ENCODE results near the gene RPL37. TPM values are rescaled to one million over a fixed set of nuclear protein-coding genes. Genes with fewer than 3 reads are reported as not detected.

Gene RPL37
- total and polyA plus RNA-seq, 2 donors (not counting 1 experiment from before 2014, with no cell fraction given): 881 to 2,414 TPM

DNA sequence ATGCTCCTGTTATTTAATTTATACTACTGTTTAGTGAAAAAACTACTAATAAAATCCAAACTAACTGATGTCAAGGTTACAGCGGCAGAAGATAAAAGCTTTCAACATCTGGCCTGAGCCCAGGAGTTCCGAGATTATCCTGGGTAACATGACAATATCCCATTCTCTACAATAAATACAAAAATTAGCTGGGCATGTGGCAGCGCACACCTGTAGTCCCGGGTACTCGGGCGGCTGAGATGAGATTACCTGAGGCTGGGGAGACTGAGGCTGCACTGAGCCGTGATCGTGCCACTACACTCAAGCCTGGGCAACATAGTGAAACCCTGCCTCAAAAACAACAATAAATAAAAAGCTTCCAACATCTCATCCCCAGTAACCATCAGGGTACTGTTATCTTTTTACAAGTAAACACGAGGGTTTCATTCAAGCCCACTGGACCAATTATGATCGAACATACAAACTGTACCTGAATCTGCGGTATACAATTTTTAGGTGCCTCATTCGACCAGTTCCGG is 1.3 kb downstream of the RPL37 start:
- peaks cover 21% of the 10 kb centered on the region for H3K36me3 ChIP-seq (ENCODE audit: control insufficient read depth, insufficient read depth, low read length)
- no peak for DNase-seq (ENCODE audit: low read depth in 2 of 2)
- H3K79me2 ChIP-seq (ENCODE audit: control insufficient read depth, insufficient read depth, low read length): peaks cover 53% of the 10 kb centered on the region
- TF ChIP-seq EZH2 (IDR thresholded peaks at IDR 0.05; ENCODE audit: low read length, missing control alignments): no peak
- TF ChIP-seq, protein P1, sequence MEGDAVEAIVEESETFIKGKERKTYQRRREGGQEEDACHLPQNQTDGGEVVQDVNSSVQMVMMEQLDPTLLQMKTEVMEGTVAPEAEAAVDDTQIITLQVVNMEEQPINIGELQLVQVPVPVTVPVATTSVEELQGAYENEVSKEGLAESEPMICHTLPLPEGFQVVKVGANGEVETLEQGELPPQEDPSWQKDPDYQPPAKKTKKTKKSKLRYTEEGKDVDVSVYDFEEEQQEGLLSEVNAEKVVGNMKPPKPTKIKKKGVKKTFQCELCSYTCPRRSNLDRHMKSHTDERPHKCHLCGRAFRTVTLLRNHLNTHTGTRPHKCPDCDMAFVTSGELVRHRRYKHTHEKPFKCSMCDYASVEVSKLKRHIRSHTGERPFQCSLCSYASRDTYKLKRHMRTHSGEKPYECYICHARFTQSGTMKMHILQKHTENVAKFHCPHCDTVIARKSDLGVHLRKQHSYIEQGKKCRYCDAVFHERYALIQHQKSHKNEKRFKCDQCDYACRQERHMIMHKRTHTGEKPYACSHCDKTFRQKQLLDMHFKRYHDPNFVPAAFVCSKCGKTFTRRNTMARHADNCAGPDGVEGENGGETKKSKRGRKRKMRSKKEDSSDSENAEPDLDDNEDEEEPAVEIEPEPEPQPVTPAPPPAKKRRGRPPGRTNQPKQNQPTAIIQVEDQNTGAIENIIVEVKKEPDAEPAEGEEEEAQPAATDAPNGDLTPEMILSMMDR (conservative IDR thresholded peaks at IDR 0.05 in 1 of 2, IDR thresholded peaks at IDR 0.05 in 1 of 2; ENCODE audit: low read depth in 1 of 2, low read length in 2 of 2): no peak
- H3K9me3 ChIP-seq (ENCODE audit: control insufficient read depth, insufficient read depth, low read depth, low read length): no peaks in the 10 kb centered on the region
- no peak overlapping the region for H2AFZ ChIP-seq (ENCODE audit: low read length)
- peaks cover 6% of the 10 kb centered on the region for H3K4me1 ChIP-seq (ENCODE audit: control insufficient read depth, extremely low read depth, insufficient read depth, low read length)
- peak overlapping the region; percentile 94 for H3K4me2 ChIP-seq (ENCODE audit: extremely low read depth, insufficient read depth, low read length)
- peak overlapping the region; percentile 92 for H3K9ac ChIP-seq (ENCODE audit: insufficient read depth, low read length)
- H3K27ac ChIP-seq (ENCODE audit: insufficient read depth, low read length): peak overlapping the region; percentile 90
- peaks cover 4% of the 10 kb centered on the region for H4K20me1 ChIP-seq (ENCODE audit: control insufficient read depth, extremely low read depth, insufficient read depth, low read length)
- H3K27me3 ChIP-seq (ENCODE audit: control insufficient read depth, insufficient read depth, low read length): no peaks in the 10 kb centered on the region
- peak overlapping the region; percentile 66 to 100 (median 89) for H3K4me3 ChIP-seq (replicated peaks in 1 of 4; ENCODE audit: control extremely low read depth in 1 of 4, insufficient read depth in 1 of 4, low read depth in 3 of 4, low read length in 4 of 4)

DNA sequence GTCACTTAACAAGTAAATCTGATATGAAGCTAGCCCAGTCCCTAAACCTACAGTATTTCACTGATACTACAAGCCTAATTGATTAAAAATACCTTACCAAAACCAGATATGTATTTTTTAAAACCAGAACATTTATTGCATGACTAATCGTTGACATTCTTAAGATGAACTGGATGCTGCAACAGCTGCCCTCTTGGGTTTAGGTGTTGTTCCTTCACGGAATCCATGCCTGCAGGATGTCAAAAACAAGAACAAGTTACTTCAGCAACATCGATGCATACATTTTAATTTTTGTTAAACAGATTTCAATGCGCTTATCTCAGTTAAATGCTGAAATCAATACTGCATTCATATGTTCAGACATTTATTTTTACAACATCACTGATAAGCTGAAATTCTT is 2.7 kb downstream of the RPL37 start:
- peaks cover 4% of the 10 kb centered on the region for H4K20me1 ChIP-seq (ENCODE audit: control insufficient read depth, extremely low read depth, insufficient read depth, low read length)
- no peak overlapping the region for H3K27ac ChIP-seq (ENCODE audit: insufficient read depth, low read length)
- peaks cover 53% of the 10 kb centered on the region for H3K79me2 ChIP-seq (ENCODE audit: control insufficient read depth, insufficient read depth, low read length)
- no peak for DNase-seq (ENCODE audit: low read depth in 2 of 2)
- TF ChIP-seq, protein P1 (conservative IDR thresholded peaks at IDR 0.05 in 1 of 2, IDR thresholded peaks at IDR 0.05 in 1 of 2; ENCODE audit: low read depth in 1 of 2, low read length in 2 of 2): no peak
- no peak for TF ChIP-seq EZH2 (IDR thresholded peaks at IDR 0.05; ENCODE audit: low read length, missing control alignments)
- H3K36me3 ChIP-seq (ENCODE audit: control insufficient read depth, insufficient read depth, low read length): peaks cover 21% of the 10 kb centered on the region
- peaks cover 6% of the 10 kb centered on the region for H3K4me1 ChIP-seq (ENCODE audit: control insufficient read depth, extremely low read depth, insufficient read depth, low read length)
- H3K27me3 ChIP-seq (ENCODE audit: control insufficient read depth, insufficient read depth, low read length): no peaks in the 10 kb centered on the region
- H3K4me2 ChIP-seq (ENCODE audit: extremely low read depth, insufficient read depth, low read length): peak overlapping the region; percentile 29
- H3K9ac ChIP-seq (ENCODE audit: insufficient read depth, low read length): no peak overlapping the region
- no peaks in the 10 kb centered on the region for H3K9me3 ChIP-seq (ENCODE audit: control insufficient read depth, insufficient read depth, low read depth, low read length)
- peak overlapping the region in 3 of 4 experiments; percentile 66 to 100 (median 81) for H3K4me3 ChIP-seq (replicated peaks in 1 of 4; ENCODE audit: control extremely low read depth in 1 of 4, insufficient read depth in 1 of 4, low read depth in 3 of 4, low read length in 4 of 4)
- H2AFZ ChIP-seq (ENCODE audit: low read length): no peak overlapping the region

DNA sequence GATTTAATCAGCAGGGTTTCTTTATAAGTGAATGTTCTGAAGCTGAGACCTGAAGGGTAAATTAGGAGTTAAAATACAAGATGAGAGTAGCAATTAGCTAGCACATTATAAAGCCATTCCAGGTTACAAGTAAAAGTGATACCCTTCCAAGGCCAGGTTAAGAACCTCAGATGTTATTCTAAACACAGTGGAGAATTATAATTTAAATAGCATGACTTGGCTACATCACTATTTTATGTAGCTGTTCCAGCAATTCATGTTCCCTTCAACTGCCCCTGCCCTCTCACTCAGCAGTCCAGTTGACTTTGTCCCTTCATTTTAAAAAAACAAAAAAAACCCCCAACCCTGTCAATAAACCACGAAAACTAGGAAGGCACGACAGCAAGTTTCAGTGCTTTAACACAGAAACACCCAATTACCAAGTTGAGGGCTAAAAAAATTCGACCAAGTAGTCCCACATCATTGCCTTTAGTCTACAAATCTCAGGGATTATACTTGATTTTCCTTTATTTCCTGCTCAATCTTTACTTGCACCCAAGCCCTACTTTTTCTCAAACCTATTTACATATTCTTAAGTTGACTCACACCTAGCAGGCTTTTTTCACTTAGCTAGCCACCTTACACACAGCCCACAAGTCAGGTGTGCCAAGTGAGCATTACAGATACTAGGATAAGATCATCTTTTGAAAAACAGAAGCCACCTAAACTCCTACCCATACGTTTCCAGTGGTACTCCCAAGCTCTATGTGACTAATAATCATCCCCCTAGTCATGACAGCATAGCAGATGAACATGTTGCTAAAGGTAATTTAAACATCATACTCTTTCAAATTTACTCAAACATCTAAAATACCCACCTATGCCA is 3.4 kb downstream of the RPL37 start:
- H2AFZ ChIP-seq (ENCODE audit: low read length): no peak overlapping the region
- peak overlapping the region in 1 of 4 experiments; percentile 0 for H3K4me3 ChIP-seq (replicated peaks in 1 of 4; ENCODE audit: control extremely low read depth in 1 of 4, insufficient read depth in 1 of 4, low read depth in 3 of 4, low read length in 4 of 4)
- peaks cover 21% of the 10 kb centered on the region for H3K36me3 ChIP-seq (ENCODE audit: control insufficient read depth, insufficient read depth, low read length)
- peak in 1 of 2 donors; percentile 38 for DNase-seq (ENCODE audit: low read depth in 2 of 2)
- H3K27me3 ChIP-seq (ENCODE audit: control insufficient read depth, insufficient read depth, low read length): no peaks in the 10 kb centered on the region
- H3K79me2 ChIP-seq (ENCODE audit: control insufficient read depth, insufficient read depth, low read length): peaks cover 53% of the 10 kb centered on the region
- peaks cover 4% of the 10 kb centered on the region for H4K20me1 ChIP-seq (ENCODE audit: control insufficient read depth, extremely low read depth, insufficient read depth, low read length)
- TF ChIP-seq, protein P1 (conservative IDR thresholded peaks at IDR 0.05 in 1 of 2, IDR thresholded peaks at IDR 0.05 in 1 of 2; ENCODE audit: low read depth in 1 of 2, low read length in 2 of 2): no peak
- TF ChIP-seq EZH2 (IDR thresholded peaks at IDR 0.05; ENCODE audit: low read length, missing control alignments): no peak
- H3K9me3 ChIP-seq (ENCODE audit: control insufficient read depth, insufficient read depth, low read depth, low read length): no peaks in the 10 kb centered on the region
- H3K4me2 ChIP-seq (ENCODE audit: extremely low read depth, insufficient read depth, low read length): no peak overlapping the region
- H3K27ac ChIP-seq (ENCODE audit: insufficient read depth, low read length): no peak overlapping the region
- no peak overlapping the region for H3K9ac ChIP-seq (ENCODE audit: insufficient read depth, low read length)
- peaks cover 6% of the 10 kb centered on the region for H3K4me1 ChIP-seq (ENCODE audit: control insufficient read depth, extremely low read depth, insufficient read depth, low read length)
